ENCODE data around the gene UBIAD1.
"Not testable (repeated sequence)": the region's sequence is repeated elsewhere in the genome, so short reads cannot be mapped to it uniquely, and the experiment has no call there.

The UBIAD1 gene

DNA sequence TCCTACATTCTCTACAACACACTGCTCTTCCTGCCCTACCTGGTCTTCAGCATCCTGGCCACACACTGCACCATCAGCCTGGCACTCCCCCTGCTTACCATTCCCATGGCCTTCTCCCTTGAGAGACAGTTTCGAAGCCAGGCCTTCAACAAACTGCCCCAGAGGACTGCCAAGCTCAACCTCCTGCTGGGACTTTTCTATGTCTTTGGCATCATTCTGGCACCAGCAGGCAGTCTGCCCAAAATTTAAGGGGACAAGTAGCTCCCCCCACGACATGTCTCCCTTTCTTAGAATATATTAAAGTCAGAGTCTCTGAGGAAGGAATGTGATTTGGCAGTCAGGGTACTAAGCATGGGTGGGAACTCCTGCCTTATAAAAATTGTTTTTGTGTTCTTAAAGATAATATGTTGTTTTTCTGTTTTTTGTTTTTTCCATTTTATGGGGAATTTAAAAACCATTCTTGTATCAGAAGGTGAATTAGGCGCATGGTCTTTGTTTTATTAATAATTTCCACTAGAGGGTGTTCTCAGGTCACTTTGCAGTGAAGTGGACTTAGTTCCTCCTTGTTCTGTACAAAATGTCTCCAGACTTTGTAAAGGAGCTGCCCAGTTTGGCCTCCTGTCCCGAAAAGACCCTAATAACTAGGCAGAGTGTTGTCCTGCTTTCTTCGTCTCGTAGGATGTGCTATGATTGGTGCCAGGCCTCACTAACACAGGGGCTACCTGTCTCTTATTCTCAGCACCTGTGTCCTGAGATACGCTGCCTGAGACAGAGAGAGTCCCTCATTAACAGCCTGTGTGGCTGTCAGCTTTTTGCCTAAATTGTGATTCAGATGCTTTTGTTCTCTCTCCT lies 13.1 kb downstream of the UBIAD1 start:
- in situ Hi-C loops (cut with HindIII; ENCODE audit: low pct_unique_long_range_greater_than_20kb, low sequenced_read_pairs): no loop called here
- DNase-seq (ENCODE audit: low read depth in 1 of 2, low spot score in 1 of 2): peak; percentile 28 to 48
- TF ChIP-seq JUND (IDR thresholded peaks at IDR 0.05; ENCODE audit: low read depth): no peak

DNA sequence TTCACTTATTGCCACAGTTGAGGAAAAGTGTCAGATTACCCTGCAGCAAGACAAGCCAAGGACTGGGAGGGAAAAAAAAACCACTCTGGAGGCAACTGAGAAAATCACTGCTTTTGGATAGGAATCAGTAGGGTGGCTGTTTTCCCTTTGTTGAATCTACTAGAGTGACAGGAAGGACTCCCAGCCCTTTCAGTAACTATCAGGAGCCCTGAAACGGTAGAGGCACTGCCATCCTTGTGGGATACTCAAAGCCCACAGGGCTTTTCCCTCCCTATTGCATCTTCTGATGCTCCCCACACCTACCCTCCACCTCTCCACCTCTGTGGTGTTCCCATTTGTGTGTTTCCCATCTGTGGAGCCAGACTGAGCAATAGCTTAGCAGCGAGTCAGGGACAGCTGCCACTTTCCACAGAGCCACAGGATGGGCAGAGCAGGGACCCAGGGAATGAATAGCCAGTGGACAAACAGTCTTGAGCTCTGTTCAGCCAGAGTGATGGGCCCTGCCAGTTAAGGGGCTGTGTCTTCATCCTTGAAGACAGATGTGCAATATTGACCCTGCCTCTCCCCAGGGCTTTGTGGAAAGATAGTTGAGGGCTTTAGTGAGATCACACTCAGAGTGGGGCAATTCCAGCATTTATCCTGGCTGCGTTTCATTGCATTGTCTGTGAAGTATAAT lies 13.9 kb downstream of the UBIAD1 start:
- in situ Hi-C loops (cut with HindIII; ENCODE audit: low pct_unique_long_range_greater_than_20kb, low sequenced_read_pairs): no loop called here
- no peak for TF ChIP-seq JUND (IDR thresholded peaks at IDR 0.05; ENCODE audit: low read depth)
- no peak for DNase-seq (ENCODE audit: low read depth in 1 of 2, low spot score in 1 of 2)

DNA sequence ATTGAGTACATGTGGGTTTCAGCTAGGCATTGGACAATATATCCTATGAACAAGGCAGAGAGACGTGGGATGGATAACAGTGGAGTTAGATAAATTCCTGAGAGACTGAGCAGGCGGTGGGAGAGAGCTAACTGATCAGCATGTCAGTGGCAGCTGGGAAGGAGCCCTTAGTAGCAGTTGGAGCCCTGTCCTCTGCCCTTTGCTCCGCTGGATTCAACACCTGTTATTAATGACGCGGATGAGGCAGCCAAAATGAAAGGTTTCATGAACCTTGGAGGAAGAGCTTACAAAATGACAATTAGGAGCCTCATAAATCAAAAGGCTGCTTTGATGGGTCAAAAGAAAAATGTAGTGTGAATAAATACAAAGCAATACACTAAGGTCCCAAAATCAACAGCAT lies 16.1 kb downstream of the UBIAD1 start:
- DNase-seq (ENCODE audit: low read depth in 1 of 2, low spot score in 1 of 2): no peak
- in situ Hi-C loops (cut with HindIII; ENCODE audit: low pct_unique_long_range_greater_than_20kb, low sequenced_read_pairs): no loop called here
- no peak for TF ChIP-seq JUND (IDR thresholded peaks at IDR 0.05; ENCODE audit: low read depth)

DNA sequence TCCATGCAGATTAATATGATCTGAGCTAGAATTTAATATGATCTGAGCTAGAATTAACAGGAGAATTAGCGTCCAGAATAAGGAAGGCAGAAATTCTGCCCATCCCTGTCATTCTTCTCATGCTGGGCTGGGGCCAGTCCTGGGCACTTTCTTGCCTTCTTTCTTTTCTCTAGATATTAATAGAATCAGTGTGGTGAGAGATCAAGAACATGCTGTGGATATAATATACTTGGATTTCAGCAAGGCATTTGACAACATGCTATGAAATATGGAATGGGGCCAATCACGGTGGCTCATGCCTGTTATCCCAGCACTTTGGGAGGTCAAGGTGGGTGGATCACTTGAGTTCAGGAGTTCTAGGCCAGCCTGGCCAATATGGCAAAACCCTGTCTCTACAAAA lies 18.1 kb downstream of the UBIAD1 start:
- no peak for DNase-seq (ENCODE audit: low read depth in 1 of 2, low spot score in 1 of 2)

DNA sequence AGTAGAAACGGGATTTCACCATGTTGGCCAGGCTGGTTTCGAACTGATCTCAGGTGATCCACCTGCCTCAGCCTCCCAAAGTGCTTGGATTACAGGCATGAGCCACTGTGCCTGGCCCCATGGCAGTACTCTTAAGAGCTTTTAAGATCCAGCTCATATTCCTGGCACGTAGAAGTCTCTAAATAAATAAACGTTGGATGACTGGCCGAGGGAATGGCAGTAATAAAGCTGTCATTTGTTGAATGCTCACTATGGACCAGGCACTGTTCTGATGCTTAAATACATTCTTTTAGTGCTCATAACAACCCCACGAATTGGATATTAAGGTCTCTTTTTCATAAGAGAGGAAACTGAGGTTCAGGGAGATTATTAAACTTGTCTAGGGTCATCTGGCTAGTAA lies 20.9 kb downstream of the UBIAD1 start:
- TF ChIP-seq JUND (IDR thresholded peaks at IDR 0.05; ENCODE audit: low read depth): no peak
- DNase-seq (ENCODE audit: low read depth in 1 of 2, low spot score in 1 of 2): no peak
- in situ Hi-C loops (cut with HindIII; ENCODE audit: low pct_unique_long_range_greater_than_20kb, low sequenced_read_pairs): no loop called here

More for the DNA sequence above, 18.1 kb downstream of the UBIAD1 start:
- in situ Hi-C loops (cut with HindIII; ENCODE audit: low pct_unique_long_range_greater_than_20kb, low sequenced_read_pairs): no loop called here
- no peak for TF ChIP-seq JUND (IDR thresholded peaks at IDR 0.05; ENCODE audit: low read depth)

DNA sequence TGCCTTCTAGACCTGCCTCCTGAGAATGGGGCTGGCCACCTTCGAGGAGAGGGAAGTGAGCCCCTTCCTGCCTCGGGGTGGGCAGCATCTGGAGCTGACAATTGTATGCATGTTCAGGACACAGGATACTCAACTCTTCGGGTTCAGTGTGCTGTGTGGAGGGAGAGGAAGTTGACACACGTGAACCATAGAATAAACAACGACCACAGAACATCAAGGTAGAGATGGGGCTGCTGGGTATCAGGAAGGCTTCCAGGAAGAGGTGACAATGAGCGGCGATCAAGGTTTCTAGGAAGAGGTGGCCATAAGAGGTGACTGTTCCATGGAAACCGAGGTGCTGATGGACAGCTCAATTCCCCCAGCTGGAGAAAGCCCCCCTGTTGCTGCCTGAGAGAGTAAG lies 22.0 kb downstream of the UBIAD1 start:
- DNase-seq (ENCODE audit: low read depth in 1 of 2, low spot score in 1 of 2): no peak
- no peak for TF ChIP-seq JUND (IDR thresholded peaks at IDR 0.05; ENCODE audit: low read depth)
- in situ Hi-C loops (cut with HindIII; ENCODE audit: low pct_unique_long_range_greater_than_20kb, low sequenced_read_pairs): no loop called here

DNA sequence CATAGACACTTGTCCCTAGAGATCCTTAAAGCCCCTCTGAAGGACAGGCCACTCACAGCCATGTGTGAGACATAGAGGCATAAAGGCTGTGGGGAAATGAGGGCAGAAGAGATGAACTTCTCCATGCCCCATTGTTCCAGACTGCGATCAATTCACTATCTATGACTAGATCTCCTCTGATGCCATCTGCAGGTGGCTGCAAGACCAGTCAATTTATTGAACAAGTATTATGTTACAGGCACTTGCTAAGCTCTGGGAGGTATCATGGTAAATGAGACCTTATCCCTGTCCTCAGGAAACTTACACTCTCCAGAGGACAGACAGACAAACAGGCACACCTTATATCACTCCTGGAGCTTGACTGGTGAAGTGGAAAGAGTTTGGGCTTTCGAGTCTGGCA lies 22.9 kb downstream of the UBIAD1 start:
- TF ChIP-seq JUND (IDR thresholded peaks at IDR 0.05; ENCODE audit: low read depth): no peak
- in situ Hi-C loops (cut with HindIII; ENCODE audit: low pct_unique_long_range_greater_than_20kb, low sequenced_read_pairs): no loop called here
- DNase-seq (ENCODE audit: low read depth in 1 of 2, low spot score in 1 of 2): no peak

DNA sequence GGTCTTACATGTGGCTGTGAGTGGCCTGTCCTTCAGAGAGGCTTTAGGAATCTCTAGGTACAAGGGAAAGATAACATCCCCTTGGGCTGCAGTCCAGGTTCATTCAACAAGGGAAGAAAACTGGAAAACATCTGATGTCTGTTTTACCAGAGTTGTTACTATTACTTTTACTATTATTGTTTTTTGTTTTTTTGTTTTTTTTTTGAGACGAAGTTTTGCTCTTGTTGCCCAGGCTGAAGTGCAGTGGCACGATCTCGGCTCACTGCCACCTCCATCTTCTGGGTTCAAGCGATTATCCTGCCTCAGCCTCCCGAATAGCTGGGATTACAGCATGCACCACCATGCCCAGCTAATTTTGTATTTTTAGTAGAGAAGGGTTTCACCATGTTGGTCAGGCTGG lies 24.8 kb downstream of the UBIAD1 start:
- DNase-seq (ENCODE audit: low read depth in 1 of 2, low spot score in 1 of 2); in situ Hi-C loops (cut with HindIII; ENCODE audit: low pct_unique_long_range_greater_than_20kb, low sequenced_read_pairs): not testable (repeated sequence)

DNA sequence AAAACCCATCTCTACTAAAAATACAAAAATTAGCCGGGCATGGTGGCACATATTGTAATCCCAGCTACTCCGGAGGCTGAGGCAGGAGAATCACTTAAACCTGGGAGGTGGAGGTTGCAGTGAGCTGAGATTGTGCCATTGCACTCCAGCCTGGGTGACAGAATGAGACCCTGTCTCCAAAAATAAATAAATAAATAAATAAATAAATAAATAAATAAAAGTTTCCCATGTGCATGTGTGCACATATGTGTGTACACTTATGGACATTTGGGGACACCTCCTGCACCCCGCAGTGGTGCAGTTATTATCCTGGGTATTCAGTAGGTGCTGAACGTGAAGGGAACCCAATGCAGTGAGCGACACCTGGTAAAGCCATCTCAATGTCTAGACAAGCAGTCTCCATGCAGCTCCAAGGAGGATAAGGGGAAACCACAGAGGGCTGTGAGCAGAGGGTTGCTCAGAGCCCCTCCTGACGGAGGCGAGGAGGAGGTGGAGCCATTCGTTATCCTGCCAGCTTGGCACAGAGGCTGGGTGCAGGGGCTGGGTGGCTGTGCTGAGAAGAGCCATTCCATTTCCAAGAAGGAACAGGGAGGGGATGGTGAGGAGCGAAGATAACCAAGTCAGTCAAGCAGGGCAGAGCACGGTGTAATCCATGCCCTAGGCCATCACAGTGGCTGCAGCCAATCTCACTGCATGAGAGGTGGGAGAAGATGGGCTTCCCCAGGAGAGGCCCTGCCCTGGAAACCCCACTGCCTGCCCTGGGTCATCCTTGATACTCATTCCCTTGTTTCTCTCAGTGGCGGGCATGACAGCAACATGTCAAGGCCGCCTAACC lies 25.6 kb downstream of the UBIAD1 start:
- TF ChIP-seq JUND (IDR thresholded peaks at IDR 0.05; ENCODE audit: low read depth): no peak
- DNase-seq (ENCODE audit: low read depth in 1 of 2, low spot score in 1 of 2): no peak
- in situ Hi-C loops (cut with HindIII; ENCODE audit: low pct_unique_long_range_greater_than_20kb, low sequenced_read_pairs): no loop called here

DNA sequence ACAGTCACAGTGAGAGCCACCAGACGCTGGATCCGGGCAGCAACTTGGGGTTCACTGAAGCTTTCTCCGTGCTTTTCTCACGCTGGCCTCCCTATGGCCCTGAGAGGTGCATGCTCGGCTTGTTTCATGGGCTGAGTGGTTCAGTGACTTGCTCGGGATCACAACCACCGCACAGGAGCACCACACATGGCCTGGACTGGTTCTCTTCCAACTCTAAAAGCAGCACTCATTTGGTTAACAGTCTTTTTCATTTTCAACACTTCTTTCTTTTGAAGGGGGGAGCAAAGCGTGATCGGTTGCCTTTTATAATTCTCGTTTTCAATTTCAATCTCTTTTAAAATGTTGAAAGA lies 26.2 kb downstream of the UBIAD1 start:
- no peak for TF ChIP-seq JUND (IDR thresholded peaks at IDR 0.05; ENCODE audit: low read depth)
- no peak for DNase-seq (ENCODE audit: low read depth in 1 of 2, low spot score in 1 of 2)
- in situ Hi-C loops (cut with HindIII; ENCODE audit: low pct_unique_long_range_greater_than_20kb, low sequenced_read_pairs): no loop called here

DNA sequence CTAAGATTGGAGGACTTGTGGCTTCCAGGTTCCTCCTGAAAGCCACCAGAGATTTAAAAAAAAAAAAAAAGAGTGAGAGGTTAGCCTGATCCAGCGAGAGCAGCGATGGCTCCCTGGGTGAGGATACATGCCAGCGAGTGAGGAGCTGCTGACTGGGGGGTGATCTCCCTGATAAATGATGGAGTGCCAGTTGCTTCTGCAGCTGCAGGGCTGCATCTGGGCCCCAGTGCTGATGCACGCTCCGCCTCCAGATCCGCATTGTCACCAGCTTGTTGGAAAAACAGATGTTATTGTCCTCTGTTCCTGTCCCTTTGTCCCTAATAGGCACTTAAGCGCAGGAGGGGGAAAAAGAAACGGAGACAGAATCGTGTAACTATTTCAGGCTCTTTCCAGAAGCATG lies 28.6 kb downstream of the UBIAD1 start:
- no peak for TF ChIP-seq JUND (IDR thresholded peaks at IDR 0.05; ENCODE audit: low read depth)
- DNase-seq (ENCODE audit: low read depth in 1 of 2, low spot score in 1 of 2): no peak
- in situ Hi-C loops (cut with HindIII; ENCODE audit: low pct_unique_long_range_greater_than_20kb, low sequenced_read_pairs): no loop called here

DNA sequence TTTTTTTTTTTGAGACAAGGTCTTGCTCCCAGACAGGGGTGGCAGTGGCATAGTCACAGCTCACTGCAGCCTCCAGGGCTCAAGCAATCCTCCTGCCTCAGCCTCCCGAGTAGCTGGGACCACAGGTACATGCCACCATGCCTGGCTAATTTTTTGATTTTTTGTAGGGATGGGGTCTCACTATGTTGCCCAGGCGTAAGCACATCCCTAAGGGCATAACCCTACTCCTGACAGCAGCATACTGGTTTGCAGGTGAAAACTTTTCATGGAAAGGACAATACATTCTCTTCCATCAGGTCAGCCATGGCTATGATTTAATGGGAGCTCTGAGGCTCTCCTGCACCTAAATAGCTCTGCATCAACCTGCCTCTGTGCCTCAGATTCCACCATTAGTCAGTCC lies 29.4 kb downstream of the UBIAD1 start:
- DNase-seq (ENCODE audit: low read depth in 1 of 2, low spot score in 1 of 2): no peak
- in situ Hi-C loops (cut with HindIII; ENCODE audit: low pct_unique_long_range_greater_than_20kb, low sequenced_read_pairs): no loop called here
- TF ChIP-seq JUND (IDR thresholded peaks at IDR 0.05; ENCODE audit: low read depth): no peak

DNA sequence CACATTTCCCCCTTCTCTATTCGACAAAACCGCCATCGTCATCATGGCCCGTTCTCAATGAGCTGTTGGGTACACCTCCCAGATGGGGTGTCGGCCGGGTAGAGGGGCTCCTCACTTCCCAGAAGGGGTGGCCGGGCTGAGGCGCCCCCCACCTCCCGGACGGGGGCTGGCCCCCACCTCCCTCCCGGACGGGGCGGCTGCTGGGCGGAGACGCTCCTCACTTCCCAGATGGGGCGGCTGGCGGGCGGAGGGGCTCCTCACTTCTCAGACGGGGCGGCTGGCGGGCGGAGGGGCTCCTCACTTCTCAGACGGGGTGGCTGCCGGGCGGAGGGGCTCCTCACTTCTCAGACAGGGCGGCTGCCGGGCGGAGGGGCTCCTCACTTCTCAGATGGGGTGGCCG lies 32.5 kb downstream of the UBIAD1 start:
- in situ Hi-C loops (cut with HindIII; ENCODE audit: low pct_unique_long_range_greater_than_20kb, low sequenced_read_pairs); DNase-seq (ENCODE audit: low read depth in 1 of 2, low spot score in 1 of 2): not testable (repeated sequence)
